ENCODE results near the gene RAB6B.

The RAB6B gene

GRCh38 chr3:133890972-133891644 is 4.6 kb downstream of the RAB6B start:
- no peak for TF ChIP-seq CTCF (IDR thresholded peaks at IDR 0.05; ENCODE audit: control extremely low read depth, extremely low read depth, low read depth, missing control alignments)
- CTCF ChIA-PET: interaction anchor here (0.7 to 1.1 kb wide), 2 partner anchors 11 to 58 kb away, joined by 3 to 5 read pairs; no protein-coding TSS in a partner anchor
- POLR2A ChIA-PET: no interaction called here
- peak; percentile 5 for DNase-seq (ENCODE audit: extremely low spot score)

- ChIA-PET POLR2A (no interaction called here), CTCF (no interaction called here)
- DNase-seq (ENCODE audit: extremely low spot score): no peak
- no peak for TF ChIP-seq CTCF (IDR thresholded peaks at IDR 0.05; ENCODE audit: control extremely low read depth, extremely low read depth, low read depth, missing control alignments)
Observed at GRCh38 chr3:133890037-133890436, 5.6 kb downstream of the RAB6B start.

GRCh38 chr3:133888726-133889340 is 6.8 kb downstream of the RAB6B start:
- DNase-seq (ENCODE audit: extremely low spot score): no peak
- POLR2A ChIA-PET: no interaction called here
- TF ChIP-seq CTCF (IDR thresholded peaks at IDR 0.05; ENCODE audit: control extremely low read depth, extremely low read depth, low read depth, missing control alignments): no peak
- CTCF ChIA-PET: interaction anchor here (0.9 to 1.0 kb wide), 2 partner anchors 8 to 17 kb away, joined by 3 read pairs; no protein-coding TSS in a partner anchor

GRCh38 chr3:133887803-133888703 is 7.6 kb downstream of the RAB6B start:
- CTCF ChIA-PET: interaction anchor here (0.9 to 1.0 kb wide), 2 partner anchors 9 to 16 kb away, joined by 3 read pairs; no protein-coding TSS in a partner anchor
- POLR2A ChIA-PET: no interaction called here
- DNase-seq (ENCODE audit: extremely low spot score): peak; percentile 2
- TF ChIP-seq CTCF (IDR thresholded peaks at IDR 0.05; ENCODE audit: control extremely low read depth, extremely low read depth, low read depth, missing control alignments): no peak

GRCh38 chr3:133887074-133887802 is 8.4 kb downstream of the RAB6B start:
- DNase-seq (ENCODE audit: extremely low spot score): peak; percentile 6
- TF ChIP-seq CTCF (IDR thresholded peaks at IDR 0.05; ENCODE audit: control extremely low read depth, extremely low read depth, low read depth, missing control alignments): no peak
- ChIA-PET CTCF (no interaction called here), POLR2A (no interaction called here)
